H9 (cell line): ENCODE results near the gene LHPP. TPM values are rescaled to one million over a fixed set of nuclear protein-coding genes. Genes with fewer than 3 reads are reported as not detected.

Experiments used
- DNase-seq: peaks from one replicate; pipeline ENCODE4 v3.0.0-alpha.2; 2017
- H2AFZ ChIP-seq: one replicate; pipeline ENCODE4 v1.6.1; 2013; ENCODE audit warnings: mild to moderate bottlenecking, low read length, control low read depth, moderate library complexity
- H2AK5ac ChIP-seq: 2 replicates; pipeline ENCODE4 v1.6.1; 2013; ENCODE audit warnings: low read length, control low read depth, mixed read lengths; ENCODE audit not compliant: insufficient read length
- H2BK120ac ChIP-seq: one replicate; pipeline ENCODE4 v1.6.1; 2013; ENCODE audit warnings: low read depth, mild to moderate bottlenecking, low read length, control low read depth, inconsistent platforms; ENCODE audit not compliant: poor library complexity, severe bottlenecking
- H2BK12ac ChIP-seq: 2 replicates; pipeline ENCODE4 v1.6.1; 2013; ENCODE audit warnings: low read length, control low read depth, mixed read lengths, low read depth; ENCODE audit not compliant: insufficient read length
- H2BK15ac ChIP-seq: 2 replicates; pipeline ENCODE4 v1.6.1; 2013; ENCODE audit warnings: low read depth, low read length, control low read depth
- H2BK20ac ChIP-seq: one replicate; pipeline ENCODE4 v1.6.1; 2013; ENCODE audit warnings: low read depth, mild to moderate bottlenecking, low read length, control low read depth, inconsistent platforms; ENCODE audit not compliant: poor library complexity, severe bottlenecking
- H2BK5ac ChIP-seq: 2 replicates; pipeline ENCODE4 v1.6.1; 2013; ENCODE audit warnings: low read length, control low read depth, mixed read lengths; ENCODE audit not compliant: insufficient read length
- H3K14ac ChIP-seq: 2 replicates; pipeline ENCODE4 v1.6.1; 2013; ENCODE audit warnings: low read length, control low read depth; ENCODE audit not compliant: insufficient read depth
- H3K18ac ChIP-seq: 2 replicates; pipeline ENCODE4 v1.6.1; 2013; ENCODE audit warnings: low read depth, mild to moderate bottlenecking, mixed read lengths, low read length, control low read depth; ENCODE audit not compliant: insufficient read length
- H3K23ac ChIP-seq: 2 replicates; pipeline ENCODE4 v1.6.1; 2013; ENCODE audit warnings: low read length, control low read depth, mixed read lengths, low read depth; ENCODE audit not compliant: insufficient read length
- H3K23me2 ChIP-seq: 2 replicates; pipeline ENCODE4 v1.6.1; 2013; ENCODE audit warnings: low read depth, mild to moderate bottlenecking, mixed read lengths, low read length, control low read depth; ENCODE audit not compliant: insufficient read length, poor library complexity, severe bottlenecking
- H3K27ac ChIP-seq: 2 replicates; pipeline ENCODE4 v1.5.1; 2013; ENCODE audit warnings: low read length, control low read depth, mixed read lengths, low read depth; ENCODE audit not compliant: insufficient read length
- H3K27me3 ChIP-seq: 2 replicates; pipeline ENCODE4 v1.6.1; 2013; ENCODE audit warnings: low read length, control low read depth, inconsistent platforms; ENCODE audit not compliant: insufficient read depth
- H3K4ac ChIP-seq: 2 replicates; pipeline ENCODE4 v1.6.1; 2013; ENCODE audit warnings: low read depth, mild to moderate bottlenecking, control low read depth, inconsistent platforms, low read length, moderate library complexity
- H3K4me1 ChIP-seq: 2 replicates; pipeline ENCODE4 v1.6.1; 2013; ENCODE audit warnings: low read length, control low read depth, inconsistent platforms; ENCODE audit not compliant: insufficient read depth
- H3K4me2 ChIP-seq: 2 replicates; pipeline ENCODE4 v1.6.1; 2013; ENCODE audit warnings: low read length, control low read depth, mixed read lengths; ENCODE audit not compliant: insufficient read length, insufficient read depth
- H3K56ac ChIP-seq: 2 replicates; pipeline ENCODE4 v1.6.1; 2013; ENCODE audit warnings: low read depth, mild to moderate bottlenecking, mixed read lengths, low read length, control low read depth; ENCODE audit not compliant: insufficient read length
- H3K79me1 ChIP-seq: 2 replicates; pipeline ENCODE4 v1.6.1; 2013; ENCODE audit warnings: low read depth, mild to moderate bottlenecking, moderate library complexity, low read length, control low read depth, inconsistent platforms; ENCODE audit not compliant: insufficient read depth, poor library complexity, severe bottlenecking
- H3K79me2 ChIP-seq: 2 replicates; pipeline ENCODE4 v1.6.1; 2013; ENCODE audit warnings: low read length, control low read depth, inconsistent platforms; ENCODE audit not compliant: insufficient read depth
- H3K9ac ChIP-seq: 2 replicates; pipeline ENCODE4 v1.6.1; 2013; ENCODE audit warnings: low read length, control low read depth, mixed read lengths; ENCODE audit not compliant: insufficient read length; ENCODE audit errors: extremely low read depth
- H3K9me3 ChIP-seq: one replicate; pipeline ENCODE4 v1.6.1; 2013; ENCODE audit warnings: low read depth, low read length, inconsistent platforms; ENCODE audit not compliant: control insufficient read depth
- H3T11ph ChIP-seq: one replicate; pipeline ENCODE4 v1.6.1; 2013; ENCODE audit warnings: mild to moderate bottlenecking, low read length, control low read depth, inconsistent platforms
- H4K20me1 ChIP-seq: one replicate; pipeline ENCODE4 v1.6.1; 2013; ENCODE audit not compliant: control insufficient read depth, insufficient read length, insufficient read depth
- H4K5ac ChIP-seq: 2 replicates; pipeline ENCODE4 v1.6.1; 2013; ENCODE audit warnings: low read depth, mild to moderate bottlenecking, mixed read lengths, low read length, control low read depth; ENCODE audit not compliant: insufficient read length
- H4K8ac ChIP-seq: replicated peaks from 2 replicates; pipeline ENCODE4 v1.6.1; 2013; ENCODE audit warnings: low read length, control low read depth, mixed read lengths, low read depth; ENCODE audit not compliant: insufficient read length
- H4K91ac ChIP-seq: 2 replicates; pipeline ENCODE4 v1.6.1; 2013; ENCODE audit warnings: low read depth, mild to moderate bottlenecking, moderate library complexity, mixed read lengths, low read length, control low read depth; ENCODE audit not compliant: insufficient read length
- H3K27ac Mint-ChIP-seq, 3 experiments: 2 replicates in 2 of 3; 3 replicates in 1 of 3; pipeline ENCODE4 v1.8.0; 2020 to 2021; ENCODE audit warnings: mixed read lengths in 3 of 3, mild to moderate bottlenecking in 1 of 3, moderate library complexity in 1 of 3
- H3K27me3 Mint-ChIP-seq: 2 replicates; pipeline ENCODE4 v1.8.0; 2021; ENCODE audit warnings: low read depth, mild to moderate bottlenecking, moderate library complexity, mixed read lengths
- H3K36me3 Mint-ChIP-seq, 3 experiments: 2 replicates in 2 of 3; 3 replicates in 1 of 3; pipeline ENCODE4 v1.8.0; 2020 to 2021; ENCODE audit warnings: low read depth in 3 of 3, mixed read lengths in 3 of 3; ENCODE audit not compliant: insufficient read depth in 1 of 3
- H3K4me1 Mint-ChIP-seq, 2 experiments: 2 replicates each; pipeline ENCODE4 v1.8.0; 2020; ENCODE audit warnings: mixed read lengths in 2 of 2
- H3K4me3 Mint-ChIP-seq, 2 experiments: 2 replicates in 1 of 2; 3 replicates in 1 of 2; pipeline ENCODE4 v1.8.0; 2020 to 2021; ENCODE audit warnings: mild to moderate bottlenecking in 2 of 2, mixed read lengths in 2 of 2, moderate library complexity in 1 of 2
- H3K9me3 Mint-ChIP-seq, 2 experiments: 2 replicates in 1 of 2; 3 replicates in 1 of 2; pipeline ENCODE4 v1.8.0; 2020; ENCODE audit warnings: mild to moderate bottlenecking in 2 of 2, mixed read lengths in 2 of 2, moderate library complexity in 1 of 2
- CTCF ChIP-seq: fragments of 200-600 bp; sonication (generic); conservative IDR thresholded peaks from 3 replicates; pipeline ENCODE4 v1.8.0; 2021; ENCODE audit warnings: antibody characterized with exemption, mild to moderate bottlenecking
- WGBS: extraction: QIAGEN DNeasy Blood & Tissue Kit; methylation state at CpG from one replicate; pipeline ENCODE4 v1.1.7; 2013; ENCODE audit warnings: missing lambda C conversion rate, low lambda C conversion rate, mixed read lengths; ENCODE audit not compliant: insufficient read length; ENCODE audit errors: extremely low coverage; 5-methylcytosine and 5-hydroxymethylcytosine counted together
- total RNA-seq: library from RNA; stranded (reverse); gene quantifications from 2 replicates; pipeline ENCODE4 v1.2.1, GENCODE V29; 2021

The LHPP gene
- total RNA-seq, 1 experiment from 2014 or later, result 29.6 TPM

GRCh38 chr10:124589491-124590041 is 127.9 kb downstream of the LHPP start:
- no peak for DNase-seq
- Mint-ChIP-seq H3K36me3 (no peaks in the 10 kb centered on the region; a peak in 2 of 7 replicates), H3K9me3 (peaks cover 0 to 4% of the 10 kb centered on the region in 2 experiments; a peak in 1 of 5 replicates), H3K27ac (peak overlapping the region in 1 of 3 experiments; percentile 17; a peak in 3 of 7 replicates), H3K4me3 (no peak overlapping the region), H3K4me1 (peaks cover 0 to 8% of the 10 kb centered on the region in 2 experiments; a peak in 1 of 4 replicates), H3K27me3 (no peaks in the 10 kb centered on the region; the same call in 1 of the 2 replicates)
- no peak overlapping the region for H4K5ac ChIP-seq
- no peaks in the 10 kb centered on the region for H3K79me2 ChIP-seq
- H3K9me3 ChIP-seq, result no peaks in the 10 kb centered on the region
- no peak overlapping the region for H3T11ph ChIP-seq
- H4K8ac ChIP-seq, result no peak overlapping the region
- no peak overlapping the region for H3K56ac ChIP-seq
- no peaks in the 10 kb centered on the region for H3K79me1 ChIP-seq
- H3K27ac ChIP-seq, result no peak overlapping the region
- no peak overlapping the region for H2AFZ ChIP-seq
- no CpG with 5 or more reads among the region's 24 CpGs for WGBS
- H2BK12ac ChIP-seq, result no peak overlapping the region
- H3K23me2 ChIP-seq, result no peaks in the 10 kb centered on the region
- TF ChIP-seq CTCF, result no peak
- no peak overlapping the region for H3K23ac ChIP-seq
- no peak overlapping the region for H4K91ac ChIP-seq
- no peak overlapping the region for H3K4me2 ChIP-seq
- H3K18ac ChIP-seq, result no peak overlapping the region
- no peaks in the 10 kb centered on the region for H4K20me1 ChIP-seq
- H3K27me3 ChIP-seq, result no peaks in the 10 kb centered on the region
- H3K4me1 ChIP-seq, result no peaks in the 10 kb centered on the region
- no peak overlapping the region for H2BK120ac ChIP-seq
- H3K4ac ChIP-seq, result no peak overlapping the region
- no peak overlapping the region for H2BK5ac ChIP-seq
- no peak overlapping the region for H2BK15ac ChIP-seq
- H2AK5ac ChIP-seq, result no peak overlapping the region
- H2BK20ac ChIP-seq, result no peak overlapping the region
- no peak overlapping the region; the same call in 1 of the 2 replicates for H3K14ac ChIP-seq
- no peak overlapping the region for H3K9ac ChIP-seq
